Inflammatory macrophage treated with lipopolysaccharide for 4 hours (primary cell): ENCODE data around the gene DZANK1.
"Not testable (repeated sequence)": the region's sequence is repeated elsewhere in the genome, so short reads cannot be mapped to it uniquely, and the experiment has no call there.

Experiments used
- DNase-seq: peaks from one replicate; pipeline ENCODE4 v3.0.0-alpha.2; 2020

The DZANK1 gene

DNA sequence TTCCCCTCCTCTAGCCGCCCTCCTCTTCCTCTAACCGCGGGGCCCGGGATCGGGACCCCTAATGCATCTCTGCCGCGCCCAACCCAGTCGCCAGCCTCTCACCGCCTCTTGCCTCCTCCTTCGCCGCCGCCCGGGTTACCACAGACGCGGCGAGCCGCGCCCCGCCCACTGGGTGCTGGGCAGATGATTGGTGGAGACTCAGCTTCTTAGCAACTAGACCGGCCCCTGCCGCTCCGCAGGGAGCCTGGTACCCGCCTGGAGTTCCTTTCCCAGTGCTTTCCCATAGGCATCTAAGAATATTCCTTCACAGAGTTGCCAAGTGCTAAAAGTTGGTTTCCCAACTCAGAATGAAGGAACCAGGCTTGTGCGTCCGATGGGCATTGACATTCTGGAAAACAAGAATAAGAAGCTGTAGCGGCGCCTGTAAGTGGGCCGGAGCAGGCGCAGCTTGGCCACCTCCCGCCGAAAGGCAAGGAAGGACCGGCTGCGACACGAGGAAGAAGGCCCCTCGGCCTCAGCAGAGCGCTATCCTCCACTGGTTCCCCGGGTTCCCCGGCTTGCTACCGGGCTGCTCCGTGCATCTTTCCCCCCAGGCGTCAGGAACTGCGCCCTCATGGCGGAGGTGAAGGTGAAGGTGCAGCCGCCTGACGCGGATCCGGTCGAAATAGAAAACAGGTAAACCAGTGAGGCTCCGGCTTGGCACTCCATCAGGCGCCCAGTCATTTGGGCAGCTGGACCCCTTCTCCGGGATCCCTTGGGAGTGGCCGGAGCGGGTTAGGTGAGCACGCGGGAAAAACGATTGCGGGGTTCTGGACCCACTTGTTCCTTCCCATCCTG is at the start of gene DZANK1, which contains the start of gene POLR3F:
Gene DZANK1 (minus strand): TSS at position 137 of the 837 bp plus-strand sequence. CDS start 1,672 bp downstream, outside the sequence.
Gene POLR3F (plus strand): TSS at position 497 of the 837 bp plus-strand sequence. CDS start 117 bp downstream, at position 614.
- peak; percentile 97 for DNase-seq

DNA sequence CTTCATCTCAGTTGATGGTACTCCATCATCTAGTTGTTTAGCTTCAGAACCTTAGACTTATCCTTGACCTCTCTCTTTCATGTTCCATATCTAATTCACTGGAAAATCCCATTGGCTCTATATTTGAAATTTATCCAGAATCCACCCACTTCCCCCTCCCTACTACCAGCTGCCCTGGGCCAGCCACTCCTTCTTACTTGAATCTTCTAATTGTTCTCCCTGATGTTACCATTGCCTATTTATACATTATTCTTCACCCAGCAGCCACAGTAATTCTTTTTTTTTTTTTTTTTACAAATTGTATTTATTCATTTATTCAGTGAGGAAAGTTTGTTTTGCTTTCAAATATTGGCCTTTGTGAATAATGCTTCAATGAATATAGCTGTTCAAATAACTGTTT is 49.1 kb upstream of the DZANK1 start:
- no peak for DNase-seq

DNA sequence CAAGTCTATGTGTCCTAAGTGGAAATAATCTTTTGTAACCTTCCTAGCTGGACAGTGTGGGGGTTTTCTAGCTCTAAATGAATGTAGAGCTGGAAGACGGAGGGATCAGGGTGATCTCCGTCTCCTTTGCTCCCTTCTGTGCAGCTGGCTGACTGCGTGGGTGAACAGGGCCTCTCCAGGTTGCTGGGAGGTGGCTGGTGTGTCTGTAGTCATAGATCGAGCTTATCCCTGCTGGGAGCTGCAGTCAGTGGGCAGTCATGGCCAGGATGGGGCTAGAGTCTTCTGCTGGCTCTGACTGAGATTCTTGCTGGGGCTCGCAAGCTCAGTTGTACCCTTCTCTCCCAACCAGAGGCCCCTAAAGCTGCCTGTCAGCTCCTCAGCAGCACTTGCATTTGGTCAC is 47.3 kb upstream of the DZANK1 start:
- DNase-seq, result no peak

DNA sequence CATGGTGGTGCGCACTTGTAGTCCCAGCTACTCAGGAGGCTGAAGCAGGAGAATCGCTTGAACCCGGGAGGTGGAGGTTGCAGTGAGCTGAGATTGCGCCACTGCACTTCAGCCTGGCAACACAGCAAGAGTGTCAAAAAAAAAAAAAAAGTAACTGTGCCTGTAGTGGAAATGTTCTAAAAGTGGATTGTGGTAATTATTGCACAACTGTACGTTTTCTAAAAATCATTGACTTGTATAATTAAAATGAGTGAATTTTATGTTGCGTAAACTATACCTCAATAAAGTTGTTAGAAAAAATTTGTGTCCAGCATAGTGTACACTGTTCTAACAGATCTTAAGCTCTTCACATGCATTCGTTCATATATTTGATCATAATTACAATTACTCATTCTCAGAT is 46.4 kb upstream of the DZANK1 start:
- no peak for DNase-seq

DNA sequence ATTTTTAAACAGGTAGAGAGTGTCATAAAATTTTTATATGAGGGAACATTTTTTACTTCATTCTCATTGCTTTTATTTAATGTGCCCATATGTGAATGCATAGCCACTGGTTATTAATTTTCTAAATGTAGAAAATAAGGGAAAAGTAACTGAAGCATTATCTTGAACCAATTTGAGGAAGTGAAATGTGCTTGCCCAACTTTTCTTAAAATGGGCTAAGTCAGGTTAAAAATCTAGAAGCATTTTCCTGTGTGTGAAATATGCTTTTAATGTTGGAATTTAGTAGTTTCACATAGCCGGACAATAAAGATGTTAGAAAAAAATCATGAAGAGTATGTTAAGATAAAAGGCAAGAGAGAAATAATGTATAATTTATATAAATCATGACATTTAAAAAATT is 44.7 kb upstream of the DZANK1 start:
- DNase-seq, result peak; percentile 62

DNA sequence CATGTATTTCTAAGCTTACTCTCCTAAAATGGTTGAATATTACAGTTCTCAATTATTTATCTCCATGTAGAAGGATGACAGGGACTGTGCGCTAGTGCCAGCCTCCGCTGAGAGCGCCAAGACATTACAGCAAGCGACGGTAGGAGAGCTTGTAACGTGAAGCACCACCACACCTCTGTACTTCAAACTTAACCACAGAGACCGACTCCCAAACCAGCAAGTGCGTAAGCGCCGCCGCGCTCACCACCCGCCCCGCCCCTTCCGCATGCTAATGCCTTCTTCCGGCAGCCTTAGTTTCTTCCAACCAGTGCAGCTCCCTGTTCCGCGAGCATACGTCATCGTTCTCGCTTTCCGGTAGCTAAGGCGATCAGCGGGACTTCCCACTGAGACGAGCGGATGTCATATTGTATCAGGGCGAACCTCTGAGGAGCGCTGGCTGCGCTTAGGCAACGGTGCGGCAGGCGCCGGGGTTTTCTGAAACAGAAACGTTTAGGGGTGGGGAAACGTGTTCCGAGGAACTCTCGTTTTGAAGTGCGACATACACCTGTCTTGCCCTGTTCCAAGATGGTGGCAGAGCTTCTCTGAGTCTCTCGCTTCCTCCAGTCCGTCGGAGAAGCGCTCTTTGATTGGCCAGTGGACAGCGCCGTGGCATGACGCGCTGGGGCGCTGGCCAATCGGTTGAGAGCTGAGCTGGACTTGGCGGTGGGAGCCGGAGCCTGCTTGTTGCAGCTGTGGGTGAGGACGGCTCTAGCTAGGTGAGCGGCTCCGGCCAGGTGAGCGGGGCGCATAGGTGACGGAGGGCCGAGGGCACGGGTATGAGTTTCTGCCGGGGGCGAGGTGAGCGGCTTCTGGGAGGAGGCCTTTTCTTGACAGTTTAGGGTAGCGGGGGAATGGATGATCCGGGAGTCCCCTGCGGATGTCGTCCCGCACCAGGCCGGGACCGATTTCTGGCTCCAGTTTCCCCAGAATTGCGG is 40.7 kb upstream of the DZANK1 start, which contains the start of gene SEC23B:
Gene SEC23B (plus strand): TSS at position 723 of the 974 bp plus-strand sequence. CDS start 2,896 bp downstream, outside the sequence.
- peak; percentile 98 for DNase-seq

DNA sequence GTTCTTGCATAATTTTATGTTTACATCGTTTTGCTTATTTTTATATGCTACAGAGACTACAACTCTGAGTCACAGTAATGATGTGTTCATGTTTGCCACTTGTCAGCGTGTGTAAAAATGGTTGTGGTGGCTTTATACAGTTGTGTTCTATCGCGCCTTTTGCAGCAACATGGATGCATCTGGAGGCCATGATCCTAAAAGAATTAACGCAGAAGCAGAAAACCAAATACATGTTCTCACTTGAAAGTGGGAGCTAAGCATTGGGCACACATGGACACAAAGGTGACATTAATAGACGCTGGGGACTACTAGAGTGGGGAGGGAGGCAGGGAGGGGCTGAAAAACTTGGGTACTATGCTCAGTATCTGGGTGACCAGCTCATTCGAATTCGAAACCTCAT is 39.9 kb upstream of the DZANK1 start:
- DNase-seq, result no peak

DNA sequence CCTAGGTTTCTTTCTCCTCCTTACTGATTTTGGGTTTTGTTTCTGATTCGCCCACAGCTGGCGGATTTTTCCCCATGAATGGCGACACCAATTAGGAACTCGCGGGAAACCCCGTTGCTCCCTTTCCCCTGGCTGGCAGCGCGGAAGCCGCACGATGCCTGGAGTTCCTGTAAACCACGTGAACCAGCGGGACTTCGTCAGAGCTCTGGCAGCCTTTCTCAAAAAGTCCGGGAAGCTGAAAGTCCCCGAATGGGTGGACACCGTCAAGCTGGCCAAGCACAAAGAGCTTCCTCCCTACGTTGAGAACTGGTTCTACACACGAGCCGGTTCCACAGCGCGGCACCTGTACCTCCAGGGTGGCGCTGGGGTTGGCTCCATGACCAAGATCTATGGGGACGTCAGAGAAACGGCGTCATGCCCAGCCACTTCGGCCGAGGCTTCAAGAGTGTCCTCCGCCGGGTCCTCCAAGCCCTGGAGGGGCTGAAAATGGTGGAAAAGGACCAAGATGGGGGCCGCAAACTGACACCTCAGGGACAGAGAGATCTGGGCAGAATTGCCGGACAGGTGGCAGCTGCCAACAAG is 37.7 kb upstream of the DZANK1 start:
- DNase-seq, result peak; percentile 39

DNA sequence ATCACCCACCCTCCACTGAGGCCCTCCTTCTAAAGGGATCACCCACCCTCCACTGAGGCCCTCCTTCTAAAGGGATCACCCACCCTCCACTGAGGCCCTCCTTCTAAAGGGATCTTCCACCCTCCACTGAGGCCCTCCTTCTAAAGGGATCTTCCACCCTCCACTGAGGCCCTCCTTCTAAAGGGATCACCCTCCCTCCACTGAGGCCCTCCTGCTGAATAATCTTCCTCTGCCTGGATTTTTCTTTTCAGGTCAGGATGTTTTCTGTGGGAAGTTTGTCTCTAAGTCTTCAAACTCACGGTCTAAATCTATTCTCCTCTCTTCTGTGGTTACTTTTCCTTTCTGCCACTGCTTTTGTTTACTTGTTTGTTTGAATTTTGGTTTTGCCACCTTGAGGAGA is 34.8 kb upstream of the DZANK1 start:
- not testable (repeated sequence) for DNase-seq

DNA sequence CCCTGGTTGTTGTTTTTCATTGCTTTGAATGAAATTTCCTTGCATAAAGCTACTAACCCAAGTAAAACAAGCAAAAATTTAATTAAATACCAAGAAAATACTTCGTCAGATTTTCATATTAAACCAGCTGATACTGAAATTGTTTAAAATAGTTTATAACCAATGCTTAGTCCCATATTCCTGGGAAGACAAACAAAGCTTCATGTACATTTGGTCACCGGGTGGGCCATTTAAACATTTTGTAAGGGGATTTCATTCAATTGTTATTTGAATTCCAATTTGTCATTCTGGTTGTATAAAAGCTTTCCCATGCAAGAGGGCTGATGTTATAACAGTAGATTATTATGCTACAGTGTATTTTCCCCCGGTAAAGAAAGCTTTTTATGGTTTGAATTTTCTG is 30.8 kb upstream of the DZANK1 start:
- DNase-seq, result no peak

DNA sequence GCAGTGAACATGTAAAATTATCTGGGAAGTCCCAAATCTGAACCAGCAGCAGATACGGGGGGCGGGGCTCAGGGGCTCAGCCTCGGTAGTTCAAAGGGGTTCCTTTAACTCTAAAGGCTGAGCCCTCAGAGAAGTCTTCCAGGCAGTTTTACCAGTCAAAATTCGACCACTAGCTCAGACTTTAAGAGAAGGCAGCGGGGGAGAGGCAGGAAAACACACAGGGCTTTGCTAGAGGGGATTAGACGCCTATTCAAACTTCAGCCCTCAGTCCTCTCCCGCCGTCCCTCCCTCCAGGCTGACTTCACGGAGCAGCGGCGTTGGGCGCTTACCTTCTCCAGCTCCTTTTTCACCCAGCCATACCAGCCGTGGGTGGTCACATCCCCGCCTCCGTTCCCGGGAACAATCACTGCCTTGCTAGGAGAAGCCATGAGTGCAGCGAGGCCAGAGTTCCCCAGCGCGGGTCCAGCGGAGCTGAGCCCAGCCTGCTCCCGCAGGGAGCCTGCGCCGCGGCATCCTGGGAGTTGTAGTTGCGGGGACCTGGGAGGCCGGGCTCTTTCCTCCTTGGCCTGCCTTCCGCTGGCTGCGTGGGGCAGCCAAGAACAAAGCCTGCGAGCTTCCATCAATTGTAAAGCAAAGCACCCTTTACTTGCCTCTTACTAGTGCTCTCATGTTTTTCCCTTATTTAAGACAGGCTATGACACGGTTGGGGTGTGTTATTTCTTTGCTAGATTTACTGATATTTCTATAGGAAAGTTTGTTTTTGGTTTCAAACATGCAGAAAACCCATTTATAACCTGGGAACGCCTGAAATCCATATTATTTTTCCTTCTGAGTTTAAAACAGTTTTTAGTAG is 30.1 kb upstream of the DZANK1 start, which contains the start of gene RBBP9:
Gene RBBP9 (minus strand): TSS at position 486 of the 853 bp plus-strand sequence. CDS start 58 bp downstream, at position 428.
- peak; percentile 77 for DNase-seq

DNA sequence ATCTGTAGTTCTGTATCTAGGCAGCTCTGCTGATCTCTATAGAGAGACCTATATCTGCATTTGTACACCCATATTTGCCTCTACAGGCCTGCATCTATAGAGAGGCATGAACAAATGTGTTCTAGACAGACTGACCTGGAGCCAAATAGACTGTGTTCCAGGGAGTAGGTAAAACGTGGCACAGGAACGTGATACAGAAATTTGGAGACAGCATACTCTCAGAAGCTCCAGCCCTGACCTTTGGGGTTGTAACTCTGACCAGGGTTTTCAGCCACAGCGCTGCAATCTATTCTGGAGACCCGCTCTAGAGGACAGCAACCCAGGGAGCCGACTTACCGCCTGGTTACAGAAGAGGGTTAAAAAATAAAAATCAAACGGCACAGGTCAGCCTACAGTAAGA is 29.2 kb upstream of the DZANK1 start:
- no peak for DNase-seq

DNA sequence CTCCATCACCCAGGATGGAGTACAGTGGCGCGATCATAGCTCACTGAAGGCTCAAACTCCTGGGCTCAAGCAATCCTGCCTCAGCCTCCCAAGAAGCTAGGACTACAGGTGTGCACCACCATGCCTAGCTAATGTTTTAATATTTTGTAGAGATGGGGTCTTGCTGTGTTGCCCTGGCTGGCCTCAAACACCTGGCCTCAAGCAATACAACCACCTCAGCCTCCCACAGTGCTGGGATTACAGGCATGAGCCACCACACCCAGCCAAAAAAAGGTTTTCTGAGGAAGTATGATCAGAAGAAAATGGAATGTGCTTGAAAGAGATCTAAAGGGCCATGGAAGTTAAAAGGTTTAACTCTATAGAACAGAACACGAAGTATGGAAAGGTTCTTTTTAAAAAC is 21.5 kb upstream of the DZANK1 start:
- no peak for DNase-seq

DNA sequence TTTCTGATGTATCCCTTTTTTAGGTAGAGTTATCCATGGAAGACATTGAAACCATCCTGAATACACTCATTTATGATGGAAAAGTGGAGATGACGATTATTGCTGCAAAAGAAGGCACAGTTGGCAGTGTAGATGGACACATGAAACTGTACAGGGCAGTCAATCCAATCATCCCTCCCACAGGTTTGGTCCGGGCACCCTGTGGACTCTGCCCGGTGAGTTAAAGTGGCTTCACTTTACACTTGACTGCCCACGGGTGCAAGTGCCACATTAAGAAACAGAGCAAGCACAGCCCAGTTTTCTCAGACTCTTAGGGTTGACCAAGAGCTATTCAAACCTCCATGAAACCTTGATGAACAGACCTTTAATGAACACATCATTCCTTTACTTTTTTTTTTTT is 14.8 kb upstream of the DZANK1 start:
- DNase-seq, result no peak

DNA sequence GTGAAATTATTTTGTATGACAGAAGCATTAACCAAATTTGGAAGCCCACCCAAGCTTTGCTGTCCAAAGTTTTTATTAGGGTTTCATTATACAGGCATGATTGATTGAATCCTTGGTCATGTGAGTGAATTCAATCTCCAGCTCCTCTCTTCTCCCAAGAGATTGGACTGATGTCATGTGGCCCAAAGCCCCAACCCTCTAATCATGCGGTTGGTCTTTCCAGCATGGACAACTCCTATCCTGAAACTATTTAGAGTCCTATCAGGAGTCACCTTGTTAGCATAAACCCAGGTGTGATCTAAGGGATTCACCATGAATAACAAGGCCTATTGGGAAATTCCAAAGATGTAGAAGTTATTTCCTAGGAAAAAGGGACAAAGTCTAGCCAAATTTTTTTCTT is 11.0 kb upstream of the DZANK1 start:
- no peak for DNase-seq

DNA sequence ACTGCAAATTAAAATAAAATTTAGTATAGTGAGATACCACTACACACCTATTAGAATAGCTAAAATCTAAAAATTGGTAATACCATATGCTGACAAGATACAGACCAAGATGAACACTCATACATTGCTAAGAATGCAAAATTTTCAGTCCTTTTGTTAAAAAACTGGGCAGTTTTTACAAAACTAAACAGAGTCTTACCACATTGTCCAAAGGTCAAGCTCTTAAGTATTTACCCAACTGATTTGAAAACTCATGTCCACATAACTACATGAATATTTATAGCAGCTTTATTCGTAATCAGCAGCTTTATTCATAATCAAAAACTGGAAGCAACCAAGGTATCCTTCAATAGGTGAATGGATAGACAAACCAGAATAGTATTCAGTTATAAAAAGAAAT is 10.4 kb upstream of the DZANK1 start:
- DNase-seq, result no peak

DNA sequence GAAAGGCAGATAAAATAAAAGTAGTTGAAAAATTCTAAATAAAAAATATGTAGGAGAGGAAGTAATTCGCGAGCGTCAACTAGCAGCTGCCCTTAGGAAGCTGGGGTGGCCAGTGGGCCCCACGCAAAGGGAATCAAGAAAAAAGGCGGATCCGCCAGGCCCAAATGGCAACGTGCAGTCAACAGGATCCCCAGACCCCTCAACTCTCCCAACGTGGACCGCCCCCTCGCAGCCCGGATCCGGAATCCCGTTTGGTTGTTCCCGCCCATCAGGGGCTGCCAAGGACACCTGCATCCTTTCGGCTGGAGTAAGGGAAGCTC is 296 bp downstream of the DZANK1 start:
- no peak for DNase-seq

DNA sequence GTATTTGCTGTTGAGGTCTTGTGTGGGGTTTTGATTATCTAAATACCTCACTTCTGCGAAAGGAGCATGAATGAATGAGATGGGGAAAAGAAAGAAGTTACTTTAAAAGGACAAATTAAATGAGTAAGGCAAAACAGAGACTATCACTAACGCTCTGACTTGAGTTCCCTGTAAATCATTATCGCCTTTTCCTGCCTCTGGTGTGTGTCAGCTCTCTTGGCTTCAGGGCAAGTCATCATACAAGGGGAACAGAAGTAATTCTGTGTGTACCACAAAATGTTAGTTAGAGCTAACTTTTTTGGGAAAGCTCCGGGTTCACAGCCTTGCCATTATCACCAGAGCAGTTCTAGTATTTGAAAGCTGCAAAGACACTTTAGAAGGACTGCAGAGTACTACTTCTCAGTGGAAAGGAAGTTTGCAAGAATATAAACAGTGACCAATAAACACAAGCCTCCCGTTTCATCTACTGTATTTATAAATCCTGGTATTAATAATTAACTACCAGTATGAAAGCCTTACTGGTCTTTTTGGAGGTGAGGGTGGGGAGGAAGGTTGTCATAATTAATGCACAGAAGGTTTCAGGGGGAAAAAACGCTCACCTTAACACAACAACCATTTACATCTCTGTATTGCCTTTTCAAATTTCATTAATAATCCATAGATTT is 1.2 kb downstream of the DZANK1 start:
- DNase-seq, result no peak

DNA sequence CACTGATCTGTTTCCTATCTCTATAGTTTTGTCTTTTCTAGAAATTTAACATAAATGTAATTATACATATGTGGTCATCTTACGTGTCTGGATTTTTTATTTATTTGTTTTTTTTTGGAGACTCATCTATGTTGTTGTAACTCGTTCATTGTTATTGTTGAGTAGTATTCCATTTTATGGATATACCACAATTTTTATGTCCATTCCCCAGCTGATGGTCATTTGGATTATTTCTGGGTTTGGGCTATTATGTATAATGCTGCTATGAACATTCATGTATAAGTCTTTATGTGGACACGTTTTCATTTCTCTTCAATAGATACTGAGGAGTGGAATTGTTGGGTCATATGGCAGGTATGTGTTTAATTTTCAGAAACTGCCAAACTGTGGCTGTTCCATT is 10.2 kb downstream of the DZANK1 start:
- no peak for DNase-seq

DNA sequence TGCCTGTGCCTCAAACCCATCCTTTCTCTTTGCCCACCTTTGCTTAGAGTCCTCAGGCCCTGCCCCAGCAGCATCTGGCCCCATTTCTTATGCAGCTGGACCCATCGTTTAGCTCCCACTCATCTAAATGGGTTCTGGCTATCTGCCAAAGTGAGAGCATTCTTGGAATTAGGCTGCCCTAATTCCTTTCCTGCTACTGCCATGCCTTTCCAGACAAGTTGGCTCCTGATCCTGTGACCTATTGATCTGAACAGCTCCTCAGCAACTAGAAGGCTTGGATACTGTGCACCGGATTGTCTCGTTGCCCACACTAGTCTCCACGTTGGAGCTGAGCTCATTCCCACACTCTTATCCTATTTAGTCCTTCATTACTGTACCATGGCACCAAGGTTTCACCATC is 22.9 kb downstream of the DZANK1 start:
- no peak for DNase-seq

DNA sequence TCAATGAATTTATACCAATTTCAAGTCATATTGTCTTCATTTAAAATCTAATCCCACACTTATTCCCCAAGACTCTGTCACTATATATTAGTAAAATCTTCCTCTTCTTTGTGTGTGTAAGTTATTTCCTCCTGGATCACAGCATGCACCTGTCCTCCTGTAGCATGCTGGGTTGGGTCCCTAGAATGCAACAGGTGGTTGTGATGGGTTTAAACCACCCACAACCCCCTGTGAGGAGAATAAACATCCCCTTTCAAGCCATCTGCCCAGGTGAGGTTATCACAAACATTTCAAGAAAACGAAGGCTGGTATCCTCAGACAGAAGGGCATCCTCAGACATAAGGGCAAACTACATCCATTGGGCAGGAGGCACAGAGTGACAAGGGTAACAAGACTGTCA is 26.4 kb downstream of the DZANK1 start:
- DNase-seq, result no peak

DNA sequence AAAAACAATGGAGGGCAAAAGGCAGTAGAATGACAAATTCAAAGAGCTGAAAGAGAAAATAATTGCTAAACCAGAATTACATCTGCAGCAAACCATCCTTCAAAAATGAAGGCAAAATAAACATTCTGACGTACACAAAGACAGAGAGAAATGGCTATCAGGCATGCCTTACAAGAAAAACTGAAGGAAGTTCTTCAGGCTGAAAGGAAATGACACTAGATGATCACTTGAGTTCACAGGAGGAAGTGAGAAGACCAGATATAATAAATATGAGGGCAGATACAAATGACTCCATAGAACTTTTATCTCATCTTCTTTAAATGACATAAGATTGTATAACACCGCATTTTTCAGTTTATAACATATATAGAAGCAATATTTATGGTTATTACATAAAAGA is 30.0 kb downstream of the DZANK1 start:
- DNase-seq, result peak; percentile 33
